NCI-H345 treated with DMSO at 0.1 percent for 48 hours (cell line): ENCODE data around the gene CLSTN2.
"Not testable (repeated sequence)": the region's sequence is repeated elsewhere in the genome, so short reads cannot be mapped to it uniquely, and the experiment has no call there.

ENCODE experiments used
- DNase-seq: peaks from one replicate; lab custom pipeline; 2025; ENCODE audit not compliant: unreplicated experiment; lab: John Stamatoyannopoulos, UW

CLSTN2 gene

DNA sequence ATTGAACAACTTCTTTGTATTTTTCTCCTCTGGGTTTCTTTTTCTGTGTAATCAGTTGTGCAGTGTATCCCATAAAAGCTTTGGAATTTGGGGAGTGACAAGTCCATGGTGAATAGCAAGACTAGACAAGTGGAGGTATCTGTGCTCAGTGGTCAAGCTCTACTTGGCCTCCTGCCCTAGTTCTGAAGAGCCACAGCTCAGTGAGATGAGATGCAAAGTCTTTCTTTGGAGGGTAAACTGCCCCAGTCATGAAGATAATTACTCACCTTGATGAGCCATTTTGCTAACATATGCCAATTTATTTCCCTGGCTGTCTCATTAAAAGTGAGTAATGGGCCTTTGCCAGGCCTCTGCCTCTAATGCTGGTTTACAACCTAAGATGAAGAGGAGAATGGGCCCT lies 471.7 kb downstream of the CLSTN2 start:
- DNase-seq = no peak

- DNase-seq = no peak
Observed at GRCh38 chr3:140408252-140408651, 473.3 kb downstream of the CLSTN2 start.

DNA sequence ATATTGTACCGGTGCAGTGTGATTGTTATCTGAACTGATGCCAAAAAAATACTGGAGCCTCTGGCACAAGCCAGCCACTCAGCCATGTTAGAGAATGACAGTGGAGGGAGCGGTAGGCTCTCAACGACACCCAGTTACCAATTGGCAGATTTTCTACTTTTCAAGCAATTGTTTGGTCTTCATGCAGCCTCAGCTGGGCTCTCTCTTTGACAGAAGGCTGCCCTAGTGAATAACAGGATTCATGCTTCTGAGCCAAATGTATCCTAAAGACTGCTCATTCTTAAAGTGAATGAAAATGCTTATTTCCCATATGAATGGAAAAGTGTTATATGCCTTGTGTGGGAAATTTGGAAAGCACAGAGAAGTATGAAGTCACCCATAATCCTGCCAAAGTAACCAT lies 481.7 kb downstream of the CLSTN2 start:
- no peak for DNase-seq

DNA sequence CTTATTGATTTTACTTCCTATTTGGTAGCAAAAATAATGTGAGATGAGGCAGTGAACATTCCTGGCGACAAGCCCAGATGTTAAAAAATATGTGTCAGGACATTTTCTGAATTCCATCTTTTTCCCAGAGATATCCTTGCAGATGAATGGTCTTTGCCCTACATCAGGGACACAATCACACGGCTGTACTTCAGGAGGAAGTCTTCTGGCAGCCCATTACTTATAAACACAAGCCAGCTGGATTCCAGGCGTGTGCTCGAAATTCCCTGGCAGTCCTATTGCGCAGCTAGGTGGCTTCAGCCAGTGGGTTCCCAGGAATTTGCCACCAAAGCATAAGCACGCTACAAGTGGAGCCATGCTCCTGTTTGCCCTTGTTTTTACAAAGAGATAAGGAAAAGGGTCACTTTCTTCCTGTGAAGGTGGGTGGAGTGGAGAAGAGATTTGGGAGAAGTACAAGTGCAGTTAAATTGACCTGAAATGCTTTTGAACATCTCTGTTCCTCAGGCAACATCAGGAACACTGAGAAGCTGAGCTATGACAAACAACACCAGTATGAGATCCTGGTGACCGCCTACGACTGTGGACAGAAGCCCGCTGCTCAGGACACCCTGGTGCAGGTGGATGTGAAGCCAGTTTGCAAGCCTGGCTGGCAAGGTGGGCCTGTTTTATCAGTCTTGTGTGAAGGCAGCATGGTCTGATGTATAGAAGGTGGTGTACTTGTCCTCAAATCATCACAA lies 485.8 kb downstream of the CLSTN2 start:
- no peak for DNase-seq

- DNase-seq = no peak
Observed at GRCh38 chr3:140421884-140422283, 486.9 kb downstream of the CLSTN2 start.

DNA sequence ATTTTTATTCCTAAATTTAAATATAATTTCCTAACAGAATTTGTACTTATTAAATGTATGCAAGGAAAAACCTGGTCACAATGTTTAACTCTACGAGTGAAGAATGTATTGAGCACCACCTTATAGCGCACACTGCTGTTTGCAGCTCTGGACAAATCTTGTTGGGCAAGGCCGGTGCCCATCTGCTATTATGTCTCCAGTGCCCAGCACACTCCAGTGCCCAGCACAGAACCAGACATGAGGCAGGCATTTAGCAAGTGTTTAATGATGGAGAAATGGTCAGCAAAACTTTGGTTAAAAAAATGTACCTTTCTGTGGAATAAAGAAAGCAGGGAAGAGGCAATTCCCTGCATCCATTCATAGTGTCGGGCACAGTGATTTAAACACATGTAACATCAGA lies 488.2 kb downstream of the CLSTN2 start:
- no peak for DNase-seq

- DNase-seq = not testable (repeated sequence)
Observed at GRCh38 chr3:140423574-140423973, 488.6 kb downstream of the CLSTN2 start.

DNA sequence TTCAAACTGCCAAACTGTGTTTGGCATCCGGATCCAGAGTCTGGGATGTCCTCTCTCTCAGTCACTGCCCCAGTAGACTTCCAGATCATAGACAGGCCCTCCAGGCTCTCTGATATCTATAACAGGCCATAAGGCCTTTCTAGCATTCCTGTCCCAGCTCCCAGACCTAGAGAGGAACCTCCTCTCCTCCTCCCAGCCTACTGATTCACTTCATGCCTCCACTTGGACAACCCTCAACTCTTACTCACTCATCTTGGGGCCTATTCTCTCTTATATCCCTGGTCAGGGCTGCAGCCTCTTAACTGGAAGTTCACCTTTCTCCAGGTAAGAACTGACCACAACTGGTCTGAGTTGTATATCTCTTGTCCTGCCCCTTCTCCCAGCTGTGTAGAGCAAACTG lies 489.2 kb downstream of the CLSTN2 start:
- DNase-seq = no peak

GRCh38 chr3:140424726-140425125 lies 489.7 kb downstream of the CLSTN2 start:
- DNase-seq = no peak

GRCh38 chr3:140427786-140428185 lies 492.8 kb downstream of the CLSTN2 start:
- no peak for DNase-seq

- DNase-seq = no peak
Observed at GRCh38 chr3:140428380-140428779, 493.4 kb downstream of the CLSTN2 start.

DNA sequence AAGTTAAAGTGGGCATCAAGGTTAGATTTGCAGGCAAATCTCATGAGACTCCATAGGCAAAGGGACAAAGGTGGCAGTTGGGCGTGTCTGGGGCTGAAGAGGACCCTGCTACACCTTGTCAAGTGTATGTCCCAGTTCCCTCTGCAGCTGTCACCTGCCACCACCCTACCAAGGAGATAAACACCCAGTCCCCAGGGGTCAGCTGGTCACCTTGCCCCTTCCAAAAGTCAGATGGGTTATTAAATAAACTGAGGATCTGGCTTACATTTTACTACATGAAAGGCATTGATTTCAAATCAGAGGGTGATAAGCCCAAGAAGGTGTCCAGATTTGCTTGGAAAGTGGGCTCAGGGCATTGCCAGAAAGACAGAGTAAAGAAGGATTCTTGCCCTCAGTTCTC lies 494.8 kb downstream of the CLSTN2 start:
- no peak for DNase-seq

- no peak for DNase-seq
Observed at GRCh38 chr3:140430494-140430893, 495.5 kb downstream of the CLSTN2 start.

- peak; percentile 26 for DNase-seq
Observed at GRCh38 chr3:140432229-140432669, 497.3 kb downstream of the CLSTN2 start.

- no peak for DNase-seq
Observed at GRCh38 chr3:140433431-140433830, 498.4 kb downstream of the CLSTN2 start.

GRCh38 chr3:140434261-140434905 lies 499.4 kb downstream of the CLSTN2 start:
- no peak for DNase-seq

DNA sequence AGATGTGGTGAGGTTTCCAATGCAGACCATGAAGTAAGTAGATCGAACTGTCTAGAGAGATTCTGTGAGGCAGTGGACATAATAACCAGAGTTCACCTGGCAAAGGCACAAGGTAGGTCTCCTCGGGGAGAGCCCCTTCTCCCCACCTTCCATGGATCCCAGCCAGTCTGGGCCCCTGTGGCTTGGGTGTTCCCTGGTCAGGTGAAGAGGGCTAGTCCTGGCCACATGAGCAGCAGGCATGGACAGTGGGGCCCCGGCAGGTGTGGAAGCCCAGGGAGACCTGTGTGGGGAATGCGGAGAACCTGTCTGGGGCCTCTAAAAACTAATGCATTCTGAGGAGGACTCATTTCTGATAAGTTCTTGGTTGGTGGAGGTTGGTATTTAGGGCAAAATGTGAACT lies 501.4 kb downstream of the CLSTN2 start:
- DNase-seq = no peak

GRCh38 chr3:140438736-140439470 lies 503.9 kb downstream of the CLSTN2 start:
- no peak for DNase-seq

- DNase-seq = no peak
Observed at GRCh38 chr3:140439527-140439926, 504.5 kb downstream of the CLSTN2 start.

DNA sequence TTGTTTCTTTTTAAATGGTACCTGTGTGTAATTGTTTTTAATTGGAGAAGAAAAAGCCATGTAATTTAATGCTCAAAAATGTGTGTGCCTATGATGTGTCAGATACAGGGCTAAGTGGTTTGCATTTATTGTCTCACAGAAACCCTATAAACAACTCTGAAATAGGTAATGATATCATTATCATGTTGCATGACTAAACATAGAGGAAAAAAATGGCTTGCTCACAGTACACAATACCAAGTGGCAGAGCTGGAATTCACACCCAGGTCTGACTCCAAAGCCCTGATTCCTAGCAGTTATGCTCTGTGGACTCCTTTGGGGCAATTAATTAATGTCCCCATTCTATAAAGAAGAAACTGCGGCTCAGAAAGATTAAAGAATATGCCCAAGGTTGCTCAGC lies 505.5 kb downstream of the CLSTN2 start:
- DNase-seq = no peak

- DNase-seq = no peak
Observed at GRCh38 chr3:140441006-140441405, 506.0 kb downstream of the CLSTN2 start.

- DNase-seq = no peak
Observed at GRCh38 chr3:140442621-140443020, 507.6 kb downstream of the CLSTN2 start.
